Measurements from ENCODE around the gene PSG3.
"Not testable (repeated sequence)": the region's sequence is repeated elsewhere in the genome, so short reads cannot be mapped to it uniquely, and the experiment has no call there.

The PSG3 gene

GRCh38 chr19:42740381-42740780 lies at the start of gene PSG3:
TSS of gene PSG3 (minus strand) at chr19:42740481. CDS start at chr19:42740384, 97 bp downstream.
- DNase-seq (ENCODE audit: low spot score): not testable (repeated sequence)

GRCh38 chr19:42788766-42789165 lies 48.5 kb upstream of the PSG3 start:
- not testable (repeated sequence) for DNase-seq (ENCODE audit: low spot score)

GRCh38 chr19:42787766-42788165 lies 47.5 kb upstream of the PSG3 start:
- DNase-seq (ENCODE audit: low spot score): not testable (repeated sequence)

- DNase-seq (ENCODE audit: low spot score): peak; percentile 46
Observed at GRCh38 chr19:42776750-42777612, 36.7 kb upstream of the PSG3 start.

- DNase-seq (ENCODE audit: low spot score): not testable (repeated sequence)
Observed at GRCh38 chr19:42774510-42775158, 34.4 kb upstream of the PSG3 start.

- not testable (repeated sequence) for DNase-seq (ENCODE audit: low spot score)
Observed at GRCh38 chr19:42767319-42767718, 27.0 kb upstream of the PSG3 start.

GRCh38 chr19:42766871-42767270 lies 26.6 kb upstream of the PSG3 start:
- not testable (repeated sequence) for DNase-seq (ENCODE audit: low spot score)

GRCh38 chr19:42764836-42765235 lies 24.6 kb upstream of the PSG3 start:
- DNase-seq (ENCODE audit: low spot score): no peak

- DNase-seq (ENCODE audit: low spot score): no peak
Observed at GRCh38 chr19:42762789-42763188, 22.5 kb upstream of the PSG3 start.

GRCh38 chr19:42761924-42762295 lies 21.6 kb upstream of the PSG3 start:
- not testable (repeated sequence) for DNase-seq (ENCODE audit: low spot score)

GRCh38 chr19:42760954-42761923 lies 21.0 kb upstream of the PSG3 start:
- DNase-seq (ENCODE audit: low spot score): not testable (repeated sequence)

- DNase-seq (ENCODE audit: low spot score): peak; percentile 8
Observed at GRCh38 chr19:42758667-42759066, 18.4 kb upstream of the PSG3 start.

- not testable (repeated sequence) for DNase-seq (ENCODE audit: low spot score)
Observed at GRCh38 chr19:42752246-42752645, 12.0 kb upstream of the PSG3 start.

GRCh38 chr19:42741726-42742607 lies 1.7 kb upstream of the PSG3 start:
- DNase-seq (ENCODE audit: low spot score): peak; percentile 17

- not testable (repeated sequence) for DNase-seq (ENCODE audit: low spot score)
Observed at GRCh38 chr19:42737581-42738011, 2.7 kb downstream of the PSG3 start.

- DNase-seq (ENCODE audit: low spot score): not testable (repeated sequence)
Observed at GRCh38 chr19:42728341-42728740, 11.9 kb downstream of the PSG3 start.

GRCh38 chr19:42714000-42714399 lies 26.3 kb downstream of the PSG3 start:
- DNase-seq (ENCODE audit: low spot score): not testable (repeated sequence)

GRCh38 chr19:42712753-42713152 lies 27.5 kb downstream of the PSG3 start:
- not testable (repeated sequence) for DNase-seq (ENCODE audit: low spot score)

- DNase-seq (ENCODE audit: low spot score): not testable (repeated sequence)
Observed at GRCh38 chr19:42710986-42711385, 29.3 kb downstream of the PSG3 start.

- DNase-seq (ENCODE audit: low spot score): no peak
Observed at GRCh38 chr19:42697884-42698283, 42.4 kb downstream of the PSG3 start.

All from activated CD4-positive, alpha-beta T cell treated with anti-CD3 and anti-CD28 coated beads, Interleukin-2, Interleukin-4, amounts not matched to agents 100 ng/mL and 50 ng/mL, durations not matched to agents 16 hours and 8 hours (primary cell).